H9 (cell line): ENCODE results near the gene NTRK2. TPM values are rescaled to one million over a fixed set of nuclear protein-coding genes. Genes with fewer than 3 reads are reported as not detected.

Source experiments
- DNase-seq: peaks from one replicate; pipeline ENCODE4 v3.0.0-alpha.2; 2017
- H2AFZ ChIP-seq: one replicate; pipeline ENCODE4 v1.6.1; 2013; ENCODE audit warnings: mild to moderate bottlenecking, low read length, control low read depth, moderate library complexity
- H2AK5ac ChIP-seq: 2 replicates; pipeline ENCODE4 v1.6.1; 2013; ENCODE audit warnings: low read length, control low read depth, mixed read lengths; ENCODE audit not compliant: insufficient read length
- H2BK120ac ChIP-seq: one replicate; pipeline ENCODE4 v1.6.1; 2013; ENCODE audit warnings: low read depth, mild to moderate bottlenecking, low read length, control low read depth, inconsistent platforms; ENCODE audit not compliant: poor library complexity, severe bottlenecking
- H2BK12ac ChIP-seq: 2 replicates; pipeline ENCODE4 v1.6.1; 2013; ENCODE audit warnings: low read length, control low read depth, mixed read lengths, low read depth; ENCODE audit not compliant: insufficient read length
- H2BK15ac ChIP-seq: 2 replicates; pipeline ENCODE4 v1.6.1; 2013; ENCODE audit warnings: low read depth, low read length, control low read depth
- H2BK20ac ChIP-seq: one replicate; pipeline ENCODE4 v1.6.1; 2013; ENCODE audit warnings: low read depth, mild to moderate bottlenecking, low read length, control low read depth, inconsistent platforms; ENCODE audit not compliant: poor library complexity, severe bottlenecking
- H2BK5ac ChIP-seq: 2 replicates; pipeline ENCODE4 v1.6.1; 2013; ENCODE audit warnings: low read length, control low read depth, mixed read lengths; ENCODE audit not compliant: insufficient read length
- H3K14ac ChIP-seq: 2 replicates; pipeline ENCODE4 v1.6.1; 2013; ENCODE audit warnings: low read length, control low read depth; ENCODE audit not compliant: insufficient read depth
- H3K18ac ChIP-seq: 2 replicates; pipeline ENCODE4 v1.6.1; 2013; ENCODE audit warnings: low read depth, mild to moderate bottlenecking, mixed read lengths, low read length, control low read depth; ENCODE audit not compliant: insufficient read length
- H3K23ac ChIP-seq: 2 replicates; pipeline ENCODE4 v1.6.1; 2013; ENCODE audit warnings: low read length, control low read depth, mixed read lengths, low read depth; ENCODE audit not compliant: insufficient read length
- H3K23me2 ChIP-seq: 2 replicates; pipeline ENCODE4 v1.6.1; 2013; ENCODE audit warnings: low read depth, mild to moderate bottlenecking, mixed read lengths, low read length, control low read depth; ENCODE audit not compliant: insufficient read length, poor library complexity, severe bottlenecking
- H3K27ac ChIP-seq: 2 replicates; pipeline ENCODE4 v1.5.1; 2013; ENCODE audit warnings: low read length, control low read depth, mixed read lengths, low read depth; ENCODE audit not compliant: insufficient read length
- H3K27me3 ChIP-seq: 2 replicates; pipeline ENCODE4 v1.6.1; 2013; ENCODE audit warnings: low read length, control low read depth, inconsistent platforms; ENCODE audit not compliant: insufficient read depth
- H3K4ac ChIP-seq: 2 replicates; pipeline ENCODE4 v1.6.1; 2013; ENCODE audit warnings: low read depth, mild to moderate bottlenecking, control low read depth, inconsistent platforms, low read length, moderate library complexity
- H3K4me1 ChIP-seq: 2 replicates; pipeline ENCODE4 v1.6.1; 2013; ENCODE audit warnings: low read length, control low read depth, inconsistent platforms; ENCODE audit not compliant: insufficient read depth
- H3K4me2 ChIP-seq: 2 replicates; pipeline ENCODE4 v1.6.1; 2013; ENCODE audit warnings: low read length, control low read depth, mixed read lengths; ENCODE audit not compliant: insufficient read length, insufficient read depth
- H3K56ac ChIP-seq: 2 replicates; pipeline ENCODE4 v1.6.1; 2013; ENCODE audit warnings: low read depth, mild to moderate bottlenecking, mixed read lengths, low read length, control low read depth; ENCODE audit not compliant: insufficient read length
- H3K79me1 ChIP-seq: 2 replicates; pipeline ENCODE4 v1.6.1; 2013; ENCODE audit warnings: low read depth, mild to moderate bottlenecking, moderate library complexity, low read length, control low read depth, inconsistent platforms; ENCODE audit not compliant: insufficient read depth, poor library complexity, severe bottlenecking
- H3K79me2 ChIP-seq: 2 replicates; pipeline ENCODE4 v1.6.1; 2013; ENCODE audit warnings: low read length, control low read depth, inconsistent platforms; ENCODE audit not compliant: insufficient read depth
- H3K9ac ChIP-seq: 2 replicates; pipeline ENCODE4 v1.6.1; 2013; ENCODE audit warnings: low read length, control low read depth, mixed read lengths; ENCODE audit not compliant: insufficient read length; ENCODE audit errors: extremely low read depth
- H3K9me3 ChIP-seq: one replicate; pipeline ENCODE4 v1.6.1; 2013; ENCODE audit warnings: low read depth, low read length, inconsistent platforms; ENCODE audit not compliant: control insufficient read depth
- H3T11ph ChIP-seq: one replicate; pipeline ENCODE4 v1.6.1; 2013; ENCODE audit warnings: mild to moderate bottlenecking, low read length, control low read depth, inconsistent platforms
- H4K20me1 ChIP-seq: one replicate; pipeline ENCODE4 v1.6.1; 2013; ENCODE audit not compliant: control insufficient read depth, insufficient read length, insufficient read depth
- H4K5ac ChIP-seq: 2 replicates; pipeline ENCODE4 v1.6.1; 2013; ENCODE audit warnings: low read depth, mild to moderate bottlenecking, mixed read lengths, low read length, control low read depth; ENCODE audit not compliant: insufficient read length
- H4K8ac ChIP-seq: replicated peaks from 2 replicates; pipeline ENCODE4 v1.6.1; 2013; ENCODE audit warnings: low read length, control low read depth, mixed read lengths, low read depth; ENCODE audit not compliant: insufficient read length
- H4K91ac ChIP-seq: 2 replicates; pipeline ENCODE4 v1.6.1; 2013; ENCODE audit warnings: low read depth, mild to moderate bottlenecking, moderate library complexity, mixed read lengths, low read length, control low read depth; ENCODE audit not compliant: insufficient read length
- H3K27ac Mint-ChIP-seq, 3 experiments: 2 replicates in 2 of 3; 3 replicates in 1 of 3; pipeline ENCODE4 v1.8.0; 2020 to 2021; ENCODE audit warnings: mixed read lengths in 3 of 3, mild to moderate bottlenecking in 1 of 3, moderate library complexity in 1 of 3
- H3K27me3 Mint-ChIP-seq: 2 replicates; pipeline ENCODE4 v1.8.0; 2021; ENCODE audit warnings: low read depth, mild to moderate bottlenecking, moderate library complexity, mixed read lengths
- H3K36me3 Mint-ChIP-seq, 3 experiments: 2 replicates in 2 of 3; 3 replicates in 1 of 3; pipeline ENCODE4 v1.8.0; 2020 to 2021; ENCODE audit warnings: low read depth in 3 of 3, mixed read lengths in 3 of 3; ENCODE audit not compliant: insufficient read depth in 1 of 3
- H3K4me1 Mint-ChIP-seq, 2 experiments: 2 replicates each; pipeline ENCODE4 v1.8.0; 2020; ENCODE audit warnings: mixed read lengths in 2 of 2
- H3K4me3 Mint-ChIP-seq, 2 experiments: 2 replicates in 1 of 2; 3 replicates in 1 of 2; pipeline ENCODE4 v1.8.0; 2020 to 2021; ENCODE audit warnings: mild to moderate bottlenecking in 2 of 2, mixed read lengths in 2 of 2, moderate library complexity in 1 of 2
- H3K9me3 Mint-ChIP-seq, 2 experiments: 2 replicates in 1 of 2; 3 replicates in 1 of 2; pipeline ENCODE4 v1.8.0; 2020; ENCODE audit warnings: mild to moderate bottlenecking in 2 of 2, mixed read lengths in 2 of 2, moderate library complexity in 1 of 2
- CTCF ChIP-seq: fragments of 200-600 bp; sonication (generic); conservative IDR thresholded peaks from 3 replicates; pipeline ENCODE4 v1.8.0; 2021; ENCODE audit warnings: antibody characterized with exemption, mild to moderate bottlenecking
- WGBS: extraction: QIAGEN DNeasy Blood & Tissue Kit; methylation state at CpG from one replicate; pipeline ENCODE4 v1.1.7; 2013; ENCODE audit warnings: missing lambda C conversion rate, low lambda C conversion rate, mixed read lengths; ENCODE audit not compliant: insufficient read length; ENCODE audit errors: extremely low coverage; 5-methylcytosine and 5-hydroxymethylcytosine counted together
- total RNA-seq: library from RNA; stranded (reverse); gene quantifications from 2 replicates; pipeline ENCODE4 v1.2.1, GENCODE V29; 2021

NTRK2 gene
- total RNA-seq, 1 experiment from 2014 or later = 0.02 TPM

GRCh38 chr9:84698323-84698722, 28.8 kb downstream of the NTRK2 start:
- Histone ChIP-seq H3K18ac (no peak overlapping the region), H2BK120ac (no peak overlapping the region), H2BK20ac (no peak overlapping the region), H2AFZ (no peak overlapping the region), H3K23me2 (no peaks in the 10 kb centered on the region), H3K27ac (no peak overlapping the region), H4K8ac (no peak overlapping the region), H3K56ac (no peak overlapping the region), H3K9ac (no peak overlapping the region), H4K91ac (no peak overlapping the region), H3K4me1 (no peaks in the 10 kb centered on the region; the same call in 1 of the 2 replicates), H2BK15ac (no peak overlapping the region), H4K5ac (no peak overlapping the region), H2BK5ac (no peak overlapping the region), H3K23ac (no peak overlapping the region), H2BK12ac (no peak overlapping the region), H3K79me1 (no peaks in the 10 kb centered on the region), H3K4me2 (no peak overlapping the region), H3K9me3 (no peaks in the 10 kb centered on the region), H3K4ac (no peak overlapping the region), H3K79me2 (no peaks in the 10 kb centered on the region), H3T11ph (no peak overlapping the region), H4K20me1 (no peaks in the 10 kb centered on the region), H2AK5ac (no peak overlapping the region), H3K14ac (no peak overlapping the region), H3K27me3 (no peaks in the 10 kb centered on the region)
- Mint-ChIP-seq H3K9me3 (no peaks in the 10 kb centered on the region), H3K4me1 (peaks cover 16 to 17% of the 10 kb centered on the region in 2 experiments), H3K36me3 (no peaks in the 10 kb centered on the region), H3K27ac (no peak overlapping the region), H3K27me3 (0 out of 2 replicates have a peak, but pooled peaks cover 1% of the 10 kb centered on the region), H3K4me3 (no peak overlapping the region)
- WGBS = no CpG with 5 or more reads among the region's 2 CpGs
- no peak for DNase-seq
- TF ChIP-seq CTCF = no peak
